ENCODE results near the gene ERC1. TPM values are rescaled to one million over a fixed set of nuclear protein-coding genes. Genes with fewer than 3 reads are reported as not detected.

ERC1 gene
- total RNA-seq, 2 donors from 2014 or later, result 18.9 to 72.9 TPM

- no peaks in the 10 kb centered on the region for H3K36me3 ChIP-seq
- no peak for TF ChIP-seq POLR2A (IDR thresholded peaks at IDR 0.05)
- H3K27me3 ChIP-seq (replicated peaks; ENCODE audit: insufficient read depth), result no peaks in the 10 kb centered on the region
- intact Hi-C loops (cut with DNase I), result no loop called here
- no peak overlapping the region for H3K27ac ChIP-seq
- no peak for DNase-seq (ENCODE audit: low spot score)
- no peaks in the 10 kb centered on the region for H3K9me3 ChIP-seq
- 99% methylated on average over 3 of the region's 3 CpGs for WGBS
- no peak overlapping the region for H3K4me3 ChIP-seq
- H3K4me1 ChIP-seq (replicated peaks), result no peaks in the 10 kb centered on the region
Measured at GRCh38 chr12:1401891-1402290, 410.9 kb downstream of the ERC1 start.

- Histone ChIP-seq H3K4me1 (replicated peaks) (no peaks in the 10 kb centered on the region), H3K9me3 (no peaks in the 10 kb centered on the region), H3K4me3 (no peak overlapping the region), H3K27ac (no peak overlapping the region), H3K36me3 (no peaks in the 10 kb centered on the region), H3K27me3 (replicated peaks; ENCODE audit: insufficient read depth) (no peaks in the 10 kb centered on the region)
- no peak for DNase-seq (ENCODE audit: low spot score)
- TF ChIP-seq POLR2A (IDR thresholded peaks at IDR 0.05), result no peak
- no peak for TF ChIP-seq POLR2AphosphoS5 (IDR thresholded peaks at IDR 0.05)
- TF ChIP-seq, protein P1, sequence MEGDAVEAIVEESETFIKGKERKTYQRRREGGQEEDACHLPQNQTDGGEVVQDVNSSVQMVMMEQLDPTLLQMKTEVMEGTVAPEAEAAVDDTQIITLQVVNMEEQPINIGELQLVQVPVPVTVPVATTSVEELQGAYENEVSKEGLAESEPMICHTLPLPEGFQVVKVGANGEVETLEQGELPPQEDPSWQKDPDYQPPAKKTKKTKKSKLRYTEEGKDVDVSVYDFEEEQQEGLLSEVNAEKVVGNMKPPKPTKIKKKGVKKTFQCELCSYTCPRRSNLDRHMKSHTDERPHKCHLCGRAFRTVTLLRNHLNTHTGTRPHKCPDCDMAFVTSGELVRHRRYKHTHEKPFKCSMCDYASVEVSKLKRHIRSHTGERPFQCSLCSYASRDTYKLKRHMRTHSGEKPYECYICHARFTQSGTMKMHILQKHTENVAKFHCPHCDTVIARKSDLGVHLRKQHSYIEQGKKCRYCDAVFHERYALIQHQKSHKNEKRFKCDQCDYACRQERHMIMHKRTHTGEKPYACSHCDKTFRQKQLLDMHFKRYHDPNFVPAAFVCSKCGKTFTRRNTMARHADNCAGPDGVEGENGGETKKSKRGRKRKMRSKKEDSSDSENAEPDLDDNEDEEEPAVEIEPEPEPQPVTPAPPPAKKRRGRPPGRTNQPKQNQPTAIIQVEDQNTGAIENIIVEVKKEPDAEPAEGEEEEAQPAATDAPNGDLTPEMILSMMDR (IDR thresholded peaks at IDR 0.05), result no peak
- intact Hi-C loops (cut with DNase I), result no loop called here
- WGBS, result 79% methylated on average over 4 of the region's 4 CpGs
Measured at GRCh38 chr12:1403417-1403816, 412.4 kb downstream of the ERC1 start.

- Histone ChIP-seq H3K27ac (no peak overlapping the region), H3K4me1 (replicated peaks) (no peaks in the 10 kb centered on the region), H3K27me3 (replicated peaks; ENCODE audit: insufficient read depth) (no peaks in the 10 kb centered on the region), H3K9me3 (no peaks in the 10 kb centered on the region), H3K4me3 (no peak overlapping the region), H3K36me3 (no peaks in the 10 kb centered on the region)
- intact Hi-C loops (cut with DNase I), result no loop called here
- WGBS, result 96% methylated on average over 5 of the region's 5 CpGs
- no peak for DNase-seq (ENCODE audit: low spot score)
- TF ChIP-seq POLR2A (IDR thresholded peaks at IDR 0.05), result no peak
- TF ChIP-seq POLR2AphosphoS5 (IDR thresholded peaks at IDR 0.05), result no peak
- TF ChIP-seq, protein P1 (IDR thresholded peaks at IDR 0.05), result no peak
Measured at GRCh38 chr12:1405619-1406018, 414.6 kb downstream of the ERC1 start.

DNA sequence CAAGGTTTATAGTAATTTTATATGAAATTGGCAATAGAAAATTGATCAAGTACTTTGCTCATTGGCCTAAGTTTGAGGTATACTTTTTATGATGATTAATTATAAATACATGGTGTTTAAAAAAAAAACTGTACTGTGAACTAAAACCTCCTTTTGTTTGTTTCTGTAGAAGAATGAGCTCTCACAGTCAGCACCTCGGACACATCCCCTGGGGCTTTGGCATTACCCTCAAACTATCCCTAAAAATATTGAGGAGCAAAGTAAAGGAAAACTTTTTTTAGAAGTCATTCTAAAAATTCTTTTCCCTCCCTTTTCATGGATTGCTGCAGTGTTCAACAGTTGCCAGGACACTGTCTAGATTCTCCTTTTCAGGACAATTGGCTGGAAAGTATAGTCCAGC lies 419.8 kb downstream of the ERC1 start:
- no peaks in the 10 kb centered on the region for H3K36me3 ChIP-seq
- WGBS, result 72% methylated on average over 1 of the region's 1 CpG
- no peaks in the 10 kb centered on the region for H3K9me3 ChIP-seq

GRCh38 chr12:1413930-1414329 lies 422.9 kb downstream of the ERC1 start:
- Histone ChIP-seq H3K9me3 (no peaks in the 10 kb centered on the region), H3K36me3 (no peaks in the 10 kb centered on the region), H3K4me3 (no peak overlapping the region), H3K27ac (no peak overlapping the region), H3K27me3 (replicated peaks; ENCODE audit: insufficient read depth) (no peaks in the 10 kb centered on the region), H3K4me1 (replicated peaks) (no peaks in the 10 kb centered on the region)
- 95% methylated on average over 12 of the region's 12 CpGs for WGBS
- intact Hi-C loops (cut with DNase I), result no loop called here
- TF ChIP-seq POLR2AphosphoS5 (IDR thresholded peaks at IDR 0.05) (no peak), POLR2A (IDR thresholded peaks at IDR 0.05) (no peak)
- TF ChIP-seq, protein P1 (IDR thresholded peaks at IDR 0.05), result no peak
- DNase-seq (ENCODE audit: low spot score), result no peak

More for the DNA sequence above, 419.8 kb downstream of the ERC1 start:
- no peak for DNase-seq (ENCODE audit: low spot score)
- intact Hi-C loops (cut with DNase I), result no loop called here
- no peaks in the 10 kb centered on the region for H3K4me1 ChIP-seq (replicated peaks)
- no peaks in the 10 kb centered on the region for H3K27me3 ChIP-seq (replicated peaks; ENCODE audit: insufficient read depth)
- H3K4me3 ChIP-seq, result no peak overlapping the region
- no peak overlapping the region for H3K27ac ChIP-seq
- TF ChIP-seq POLR2AphosphoS5 (IDR thresholded peaks at IDR 0.05) (no peak), POLR2A (IDR thresholded peaks at IDR 0.05) (no peak)
- TF ChIP-seq, protein P1 (IDR thresholded peaks at IDR 0.05), result no peak
